HEK293 (cell line): ENCODE measurements around the gene EXD1.

Source experiments
- SP2 ChIP-seq: fragments of 450-650 bp; formaldehyde crosslinking; IDR thresholded peaks from 2 replicates; pipeline ENCODE4 v1.5.1; 2016; ENCODE audit warnings: missing biosample characterization, missing genetic modification characterization
- ZBTB26 ChIP-seq: fragments of 450-650 bp; formaldehyde crosslinking; optimal IDR thresholded peaks from 2 replicates; pipeline ENCODE3; 2016; ENCODE audit warnings: missing biosample characterization, mild to moderate bottlenecking, missing genetic modification characterization
- ZNF146 ChIP-seq: fragments of 450-650 bp; formaldehyde crosslinking; IDR thresholded peaks from 2 replicates; pipeline ENCODE4 v1.5.1; 2016; ENCODE audit warnings: missing biosample characterization, missing genetic modification characterization
- ZNF423 ChIP-seq: fragments of 450-650 bp; formaldehyde crosslinking; IDR thresholded peaks from 2 replicates; pipeline ENCODE4 v1.5.1; 2016; ENCODE audit warnings: missing biosample characterization, missing genetic modification characterization
- ZNF596 ChIP-seq: fragments of 450-650 bp; IDR thresholded peaks from 2 replicates; pipeline ENCODE4 v1.5.0; 2018; ENCODE audit warnings: missing biosample characterization, mild to moderate bottlenecking, missing genetic modification characterization, moderate library complexity
- TF ChIP-seq, protein P1 (sequence below): fragments of 450-650 bp; formaldehyde crosslinking; IDR thresholded peaks from 2 replicates; pipeline ENCODE4 v1.5.1; 2016; ENCODE audit warnings: missing biosample characterization, missing genetic modification characterization
- TF ChIP-seq, protein P2 (sequence below): fragments of 450-650 bp; formaldehyde crosslinking; IDR thresholded peaks from 2 replicates; pipeline ENCODE4 v1.5.1; 2016; ENCODE audit warnings: missing biosample characterization, missing genetic modification characterization
- TF ChIP-seq, protein P3 (sequence below): fragments of 450-650 bp; formaldehyde crosslinking; IDR thresholded peaks from 2 replicates; pipeline ENCODE4 v1.5.1; 2017; ENCODE audit warnings: missing biosample characterization, missing genetic modification characterization

GRCh38 chr15:41169781-41170180, 60.8 kb downstream of the EXD1 start:
- no peak for TF ChIP-seq ZNF146
- TF ChIP-seq, protein P1, sequence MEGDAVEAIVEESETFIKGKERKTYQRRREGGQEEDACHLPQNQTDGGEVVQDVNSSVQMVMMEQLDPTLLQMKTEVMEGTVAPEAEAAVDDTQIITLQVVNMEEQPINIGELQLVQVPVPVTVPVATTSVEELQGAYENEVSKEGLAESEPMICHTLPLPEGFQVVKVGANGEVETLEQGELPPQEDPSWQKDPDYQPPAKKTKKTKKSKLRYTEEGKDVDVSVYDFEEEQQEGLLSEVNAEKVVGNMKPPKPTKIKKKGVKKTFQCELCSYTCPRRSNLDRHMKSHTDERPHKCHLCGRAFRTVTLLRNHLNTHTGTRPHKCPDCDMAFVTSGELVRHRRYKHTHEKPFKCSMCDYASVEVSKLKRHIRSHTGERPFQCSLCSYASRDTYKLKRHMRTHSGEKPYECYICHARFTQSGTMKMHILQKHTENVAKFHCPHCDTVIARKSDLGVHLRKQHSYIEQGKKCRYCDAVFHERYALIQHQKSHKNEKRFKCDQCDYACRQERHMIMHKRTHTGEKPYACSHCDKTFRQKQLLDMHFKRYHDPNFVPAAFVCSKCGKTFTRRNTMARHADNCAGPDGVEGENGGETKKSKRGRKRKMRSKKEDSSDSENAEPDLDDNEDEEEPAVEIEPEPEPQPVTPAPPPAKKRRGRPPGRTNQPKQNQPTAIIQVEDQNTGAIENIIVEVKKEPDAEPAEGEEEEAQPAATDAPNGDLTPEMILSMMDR: no peak
- TF ChIP-seq, protein P2, sequence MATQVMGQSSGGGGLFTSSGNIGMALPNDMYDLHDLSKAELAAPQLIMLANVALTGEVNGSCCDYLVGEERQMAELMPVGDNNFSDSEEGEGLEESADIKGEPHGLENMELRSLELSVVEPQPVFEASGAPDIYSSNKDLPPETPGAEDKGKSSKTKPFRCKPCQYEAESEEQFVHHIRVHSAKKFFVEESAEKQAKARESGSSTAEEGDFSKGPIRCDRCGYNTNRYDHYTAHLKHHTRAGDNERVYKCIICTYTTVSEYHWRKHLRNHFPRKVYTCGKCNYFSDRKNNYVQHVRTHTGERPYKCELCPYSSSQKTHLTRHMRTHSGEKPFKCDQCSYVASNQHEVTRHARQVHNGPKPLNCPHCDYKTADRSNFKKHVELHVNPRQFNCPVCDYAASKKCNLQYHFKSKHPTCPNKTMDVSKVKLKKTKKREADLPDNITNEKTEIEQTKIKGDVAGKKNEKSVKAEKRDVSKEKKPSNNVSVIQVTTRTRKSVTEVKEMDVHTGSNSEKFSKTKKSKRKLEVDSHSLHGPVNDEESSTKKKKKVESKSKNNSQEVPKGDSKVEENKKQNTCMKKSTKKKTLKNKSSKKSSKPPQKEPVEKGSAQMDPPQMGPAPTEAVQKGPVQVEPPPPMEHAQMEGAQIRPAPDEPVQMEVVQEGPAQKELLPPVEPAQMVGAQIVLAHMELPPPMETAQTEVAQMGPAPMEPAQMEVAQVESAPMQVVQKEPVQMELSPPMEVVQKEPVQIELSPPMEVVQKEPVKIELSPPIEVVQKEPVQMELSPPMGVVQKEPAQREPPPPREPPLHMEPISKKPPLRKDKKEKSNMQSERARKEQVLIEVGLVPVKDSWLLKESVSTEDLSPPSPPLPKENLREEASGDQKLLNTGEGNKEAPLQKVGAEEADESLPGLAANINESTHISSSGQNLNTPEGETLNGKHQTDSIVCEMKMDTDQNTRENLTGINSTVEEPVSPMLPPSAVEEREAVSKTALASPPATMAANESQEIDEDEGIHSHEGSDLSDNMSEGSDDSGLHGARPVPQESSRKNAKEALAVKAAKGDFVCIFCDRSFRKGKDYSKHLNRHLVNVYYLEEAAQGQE (tag by site-specific recombination): no peak
- TF ChIP-seq ZNF423: no peak
- TF ChIP-seq SP2 (tag by site-specific recombination): no peak
- no peak for TF ChIP-seq ZNF596 (tag by site-specific recombination)
- TF ChIP-seq, protein P3, sequence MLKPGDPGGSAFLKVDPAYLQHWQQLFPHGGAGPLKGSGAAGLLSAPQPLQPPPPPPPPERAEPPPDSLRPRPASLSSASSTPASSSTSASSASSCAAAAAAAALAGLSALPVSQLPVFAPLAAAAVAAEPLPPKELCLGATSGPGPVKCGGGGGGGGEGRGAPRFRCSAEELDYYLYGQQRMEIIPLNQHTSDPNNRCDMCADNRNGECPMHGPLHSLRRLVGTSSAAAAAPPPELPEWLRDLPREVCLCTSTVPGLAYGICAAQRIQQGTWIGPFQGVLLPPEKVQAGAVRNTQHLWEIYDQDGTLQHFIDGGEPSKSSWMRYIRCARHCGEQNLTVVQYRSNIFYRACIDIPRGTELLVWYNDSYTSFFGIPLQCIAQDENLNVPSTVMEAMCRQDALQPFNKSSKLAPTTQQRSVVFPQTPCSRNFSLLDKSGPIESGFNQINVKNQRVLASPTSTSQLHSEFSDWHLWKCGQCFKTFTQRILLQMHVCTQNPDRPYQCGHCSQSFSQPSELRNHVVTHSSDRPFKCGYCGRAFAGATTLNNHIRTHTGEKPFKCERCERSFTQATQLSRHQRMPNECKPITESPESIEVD (tag by site-specific recombination): no peak
- TF ChIP-seq ZBTB26: no peak
